ENCODE measurements around the gene RNF114.
"Not testable (repeated sequence)": the region's sequence is repeated elsewhere in the genome, so short reads cannot be mapped to it uniquely, and the experiment has no call there.

RNF114 gene

DNA sequence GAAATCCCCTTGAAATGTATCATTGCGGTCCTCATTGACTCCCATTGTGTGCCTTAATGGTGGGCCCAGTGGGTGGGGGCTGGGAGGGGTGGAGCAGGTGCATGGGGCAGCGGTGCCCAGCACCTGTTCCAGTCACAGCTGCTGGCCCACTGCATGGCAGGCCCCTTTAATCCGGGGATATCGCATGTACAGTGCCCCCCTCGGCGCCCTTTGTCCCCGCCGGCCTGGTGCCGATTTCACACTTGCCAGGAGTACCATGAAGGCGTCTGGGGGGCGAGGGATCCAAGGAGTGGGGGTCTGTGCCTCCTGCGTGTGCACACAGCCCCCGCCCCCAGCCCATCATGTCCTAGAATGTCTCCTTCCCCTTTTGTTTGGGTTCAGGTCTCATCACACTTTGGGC is 49.4 kb downstream of the RNF114 start:
- DNase-seq (ENCODE audit: low read depth, low spot score), result no peak

DNA sequence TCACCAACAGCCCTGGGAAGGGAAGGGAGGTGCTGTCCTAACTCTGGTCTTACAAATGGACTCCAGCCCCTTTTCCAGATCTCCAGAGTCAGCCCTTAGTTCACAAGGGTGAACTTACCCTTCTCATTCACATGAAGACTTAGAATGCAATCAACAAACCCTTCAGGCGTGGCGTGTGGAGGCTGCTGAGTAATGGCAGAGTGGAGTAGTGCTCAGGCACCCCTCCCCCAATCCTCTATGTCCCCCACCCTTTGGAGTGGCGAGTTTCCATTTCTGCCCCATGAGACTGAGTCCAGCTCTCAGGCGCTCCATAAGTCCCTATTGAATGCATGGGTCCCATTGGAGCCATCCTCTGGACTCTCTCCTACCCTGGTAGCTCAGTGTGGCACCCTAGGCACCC is 49.9 kb downstream of the RNF114 start:
- DNase-seq (ENCODE audit: low read depth, low spot score), result no peak

DNA sequence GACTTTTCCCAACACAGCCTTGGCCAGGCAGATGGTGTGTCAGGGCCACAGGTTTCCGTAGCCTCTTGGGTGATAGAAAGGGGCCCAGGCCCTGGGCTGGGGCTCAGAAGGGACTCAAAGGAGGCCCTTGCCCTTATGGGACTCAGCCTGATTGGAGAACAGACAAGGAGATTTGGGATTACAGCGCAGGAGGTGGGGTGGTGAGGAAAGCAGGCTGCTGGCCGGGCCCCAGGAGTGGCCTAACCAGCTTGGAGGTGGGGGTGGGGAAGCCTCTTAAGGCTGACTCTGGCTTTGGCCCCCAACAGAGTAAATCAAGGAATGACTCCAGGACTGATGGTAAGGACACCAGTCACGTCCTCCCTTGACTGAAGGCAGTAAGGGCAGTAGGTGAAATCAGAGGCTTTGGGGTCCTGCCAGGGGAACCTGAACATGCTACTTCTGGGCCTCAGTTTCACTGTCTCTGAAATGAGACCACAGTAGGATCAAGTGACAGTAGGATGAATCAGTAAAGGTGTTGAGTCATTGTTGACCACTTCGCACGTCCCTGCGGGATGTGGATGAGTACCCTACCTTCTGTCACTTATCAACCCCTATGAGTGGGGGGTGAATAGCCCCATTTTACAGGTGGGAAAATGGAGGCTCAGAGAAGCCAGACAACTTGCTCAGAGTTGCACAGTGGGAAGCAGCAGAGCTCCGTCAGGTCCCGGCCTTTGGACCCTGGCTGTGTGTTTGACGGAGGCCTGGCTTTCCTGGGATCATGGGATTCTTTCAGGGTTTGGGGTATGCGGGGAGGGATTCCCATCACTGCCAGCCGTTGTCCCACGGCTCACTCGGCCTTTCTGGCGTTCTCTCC is 51.0 kb downstream of the RNF114 start:
- DNase-seq (ENCODE audit: low read depth, low spot score), result no peak

DNA sequence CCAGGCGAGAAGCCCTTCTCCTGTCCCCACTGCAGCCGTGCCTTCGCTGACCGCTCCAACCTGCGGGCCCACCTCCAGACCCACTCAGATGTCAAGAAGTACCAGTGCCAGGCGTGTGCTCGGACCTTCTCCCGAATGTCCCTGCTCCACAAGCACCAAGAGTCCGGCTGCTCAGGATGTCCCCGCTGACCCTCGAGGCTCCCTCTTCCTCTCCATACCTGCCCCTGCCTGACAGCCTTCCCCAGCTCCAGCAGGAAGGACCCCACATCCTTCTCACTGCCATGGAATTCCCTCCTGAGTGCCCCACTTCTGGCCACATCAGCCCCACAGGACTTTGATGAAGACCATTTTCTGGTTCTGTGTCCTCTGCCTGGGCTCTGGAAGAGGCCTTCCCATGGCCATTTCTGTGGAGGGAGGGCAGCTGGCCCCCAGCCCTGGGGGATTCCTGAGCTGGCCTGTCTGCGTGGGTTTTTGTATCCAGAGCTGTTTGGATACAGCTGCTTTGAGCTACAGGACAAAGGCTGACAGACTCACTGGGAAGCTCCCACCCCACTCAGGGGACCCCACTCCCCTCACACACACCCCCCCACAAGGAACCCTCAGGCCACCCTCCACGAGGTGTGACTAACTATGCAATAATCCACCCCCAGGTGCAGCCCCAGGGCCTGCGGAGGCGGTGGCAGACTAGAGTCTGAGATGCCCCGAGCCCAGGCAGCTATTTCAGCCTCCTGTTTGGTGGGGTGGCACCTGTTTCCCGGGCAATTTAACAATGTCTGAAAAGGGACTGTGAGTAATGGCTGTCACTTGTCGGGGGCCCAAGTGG is 51.9 kb downstream of the RNF114 start:
- no peak for DNase-seq (ENCODE audit: low read depth, low spot score)

DNA sequence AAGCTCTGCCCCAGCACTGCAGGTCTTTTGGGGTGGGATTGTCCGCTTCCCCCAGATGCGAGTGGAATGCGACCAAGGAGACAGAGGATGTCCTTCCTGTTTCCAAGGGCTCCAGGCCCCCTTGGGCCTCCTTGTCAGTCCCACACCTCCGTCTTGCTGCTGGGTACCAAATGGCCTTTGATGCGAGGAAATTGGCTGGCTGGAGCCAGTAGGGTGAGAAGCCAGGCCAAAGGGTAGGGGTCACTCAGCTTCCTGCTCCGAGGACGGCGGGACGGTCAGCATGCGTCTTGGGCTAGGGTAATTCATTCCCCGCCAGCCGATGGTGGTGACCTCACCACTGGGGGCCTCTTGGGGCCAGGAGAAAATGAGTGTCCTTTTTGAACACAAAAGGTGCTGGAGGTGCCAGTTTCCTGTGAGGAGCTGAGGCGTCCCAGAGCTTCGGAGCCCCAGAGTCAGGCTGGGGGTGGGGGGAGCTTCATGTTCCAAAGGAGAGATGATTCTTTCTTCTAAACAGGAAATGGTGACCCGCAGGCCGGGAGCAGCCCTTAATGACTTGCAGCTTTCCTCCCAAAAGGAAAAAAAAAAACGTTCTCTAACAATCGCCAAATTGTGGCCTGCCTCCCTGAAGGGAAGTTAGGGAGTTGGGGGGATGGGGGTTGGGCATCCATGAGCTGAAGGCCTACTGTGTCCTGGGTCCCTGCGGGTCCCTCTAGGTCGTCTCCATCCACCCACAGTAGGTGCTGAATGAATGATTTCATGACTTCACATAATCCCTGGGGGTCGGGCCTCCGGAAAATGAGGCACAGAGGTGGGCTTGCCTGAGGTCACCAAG is 53.3 kb downstream of the RNF114 start:
- DNase-seq (ENCODE audit: low read depth, low spot score), result no peak

DNA sequence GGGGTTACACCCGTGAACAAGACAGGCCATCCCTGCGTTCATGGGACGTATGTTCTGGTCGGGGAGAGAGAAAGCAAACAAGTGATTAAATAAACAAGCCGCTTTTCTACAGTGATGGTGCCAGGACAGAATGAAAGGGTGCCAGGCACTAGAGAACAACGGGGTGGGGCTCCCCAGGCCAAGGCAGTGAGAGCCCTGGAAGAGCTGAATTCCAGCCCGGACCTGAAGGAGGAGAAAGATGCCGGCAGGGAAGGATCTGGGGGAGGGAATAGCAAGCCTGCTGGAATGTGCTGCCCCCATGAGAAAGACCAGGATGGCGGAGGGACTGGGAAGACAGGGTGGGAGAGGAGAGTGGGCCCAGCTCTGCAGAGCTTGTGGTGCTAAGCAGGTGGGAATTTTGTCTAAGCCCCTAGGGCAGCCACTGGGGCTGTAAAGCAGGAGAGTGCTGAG is 54.1 kb downstream of the RNF114 start:
- DNase-seq (ENCODE audit: low read depth, low spot score), result no peak

DNA sequence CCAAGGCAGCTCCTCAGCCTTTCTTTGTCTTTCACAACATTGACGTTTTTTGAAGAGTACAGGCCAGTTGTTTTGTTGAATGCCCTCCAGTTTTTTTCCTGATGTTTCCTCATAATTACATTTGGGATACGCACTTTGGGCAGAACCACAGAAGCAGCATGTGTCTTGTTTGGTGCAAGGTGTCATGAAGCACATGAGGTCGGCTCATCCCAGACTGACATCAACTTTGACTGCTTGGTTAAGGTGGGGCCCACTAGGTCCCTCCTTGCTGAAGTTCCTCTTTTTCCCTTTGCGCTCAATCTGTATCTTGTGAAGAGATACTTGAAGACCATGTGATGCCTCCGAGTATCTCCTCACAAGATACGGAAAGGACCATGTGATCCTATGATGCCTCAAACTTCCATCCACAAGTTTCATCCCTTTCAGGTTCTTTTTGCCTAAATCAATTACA is 57.1 kb downstream of the RNF114 start:
- no peak for DNase-seq (ENCODE audit: low read depth, low spot score)

DNA sequence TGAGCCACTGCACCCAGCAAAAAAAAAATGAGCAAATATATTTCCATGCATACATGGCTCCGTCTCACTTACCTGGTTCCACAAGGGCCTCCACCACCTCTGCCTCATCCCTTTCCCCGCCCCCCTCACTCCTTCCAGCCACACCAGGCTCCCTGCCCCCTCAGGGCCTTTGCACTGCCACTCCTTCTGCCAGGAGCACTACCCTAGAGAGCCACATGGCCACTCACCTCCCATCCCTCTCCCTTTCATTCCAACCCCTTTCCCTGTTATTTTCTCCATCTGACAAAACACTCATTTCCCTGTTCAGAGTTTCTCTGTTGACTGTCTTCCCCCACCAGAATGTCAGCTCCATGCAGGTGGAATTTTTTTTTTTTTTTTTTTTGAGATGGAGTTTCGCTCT is 59.4 kb downstream of the RNF114 start:
- no peak for DNase-seq (ENCODE audit: low read depth, low spot score)

DNA sequence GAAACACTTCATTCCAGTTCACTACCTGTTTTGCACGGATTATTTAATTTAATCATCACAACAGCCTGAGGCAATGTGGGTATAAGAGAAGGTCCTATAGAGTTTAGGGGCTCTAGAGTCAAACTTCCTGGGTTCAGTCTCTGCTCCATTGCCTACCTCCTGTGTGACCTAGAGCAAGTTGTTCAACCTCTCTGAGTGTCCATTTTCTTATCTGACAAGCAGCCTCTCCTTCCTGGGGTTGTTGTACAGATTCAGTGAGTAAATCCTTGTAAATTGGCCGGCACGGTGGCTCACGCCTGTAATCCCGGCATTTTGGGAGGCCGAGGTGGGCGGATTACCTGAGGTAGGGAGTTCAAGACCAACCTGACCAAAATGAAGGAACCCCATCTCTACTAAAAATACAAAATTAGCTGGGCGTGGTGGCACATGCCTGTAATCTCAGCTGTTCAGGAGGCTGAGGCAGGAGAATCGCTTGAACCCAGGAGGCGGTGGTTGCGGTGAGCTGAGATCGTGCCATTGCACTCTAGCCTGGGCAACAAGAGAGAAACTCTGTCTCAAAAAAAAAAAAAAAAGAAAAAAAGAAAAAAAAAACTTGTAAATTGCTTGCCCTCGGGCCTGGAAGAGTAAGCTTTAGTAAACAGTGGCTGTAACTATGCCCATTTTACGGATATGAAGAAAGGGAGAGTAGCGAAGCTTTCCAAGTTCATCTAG is 62.4 kb downstream of the RNF114 start:
- DNase-seq (ENCODE audit: low read depth, low spot score), result not testable (repeated sequence)

DNA sequence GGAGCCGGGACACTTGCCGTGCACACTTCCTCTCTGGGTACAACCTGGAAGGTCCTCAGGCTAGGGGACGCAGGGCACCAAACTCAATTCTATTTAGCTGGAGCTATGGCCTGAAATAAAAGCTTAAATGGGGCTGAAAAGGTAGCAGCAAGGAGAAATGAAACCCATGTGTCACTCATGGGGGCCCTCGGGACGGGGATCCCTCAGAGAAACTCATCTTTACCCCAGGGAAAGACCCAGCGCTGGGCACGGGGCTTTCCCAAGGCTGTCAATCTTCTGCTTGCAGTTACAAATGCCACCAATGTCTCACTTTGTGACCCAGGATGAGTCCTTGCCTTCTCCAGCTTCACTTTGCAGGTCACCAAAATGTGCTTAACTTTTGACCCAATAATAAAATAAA is 63.1 kb downstream of the RNF114 start:
- DNase-seq (ENCODE audit: low read depth, low spot score), result no peak

DNA sequence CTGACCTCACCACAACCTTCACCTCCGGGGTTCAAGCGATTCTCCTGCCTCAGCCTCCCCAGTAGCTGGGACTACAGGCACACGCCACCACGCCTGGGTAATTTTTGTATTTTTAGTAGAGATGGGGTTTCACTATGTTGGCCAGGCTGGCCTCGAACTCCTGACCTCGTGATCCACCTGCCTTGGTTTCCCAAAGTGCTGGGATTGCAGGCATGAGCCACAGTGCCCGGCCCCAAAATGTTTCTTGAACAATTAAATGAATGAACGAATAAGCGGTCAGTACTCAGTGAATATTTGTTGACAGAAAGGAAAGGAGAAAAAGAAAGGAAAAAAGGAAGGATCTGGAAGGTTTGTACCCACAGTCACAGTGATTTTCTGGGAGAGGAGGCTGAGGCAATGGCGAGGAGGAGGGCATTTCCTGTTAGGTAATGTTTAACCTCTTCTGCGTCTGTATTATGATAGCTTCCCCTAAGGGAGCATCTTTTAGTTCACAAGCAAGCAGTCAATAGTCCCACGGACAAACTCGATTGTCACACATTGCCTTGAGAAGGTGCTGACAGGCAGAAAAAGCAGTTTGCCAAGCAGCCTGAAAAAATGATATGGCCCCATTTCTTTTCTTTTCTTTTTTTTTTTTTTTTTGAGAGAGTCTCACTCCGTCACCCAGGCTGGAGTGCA is 64.5 kb downstream of the RNF114 start:
- DNase-seq (ENCODE audit: low read depth, low spot score), result not testable (repeated sequence)

DNA sequence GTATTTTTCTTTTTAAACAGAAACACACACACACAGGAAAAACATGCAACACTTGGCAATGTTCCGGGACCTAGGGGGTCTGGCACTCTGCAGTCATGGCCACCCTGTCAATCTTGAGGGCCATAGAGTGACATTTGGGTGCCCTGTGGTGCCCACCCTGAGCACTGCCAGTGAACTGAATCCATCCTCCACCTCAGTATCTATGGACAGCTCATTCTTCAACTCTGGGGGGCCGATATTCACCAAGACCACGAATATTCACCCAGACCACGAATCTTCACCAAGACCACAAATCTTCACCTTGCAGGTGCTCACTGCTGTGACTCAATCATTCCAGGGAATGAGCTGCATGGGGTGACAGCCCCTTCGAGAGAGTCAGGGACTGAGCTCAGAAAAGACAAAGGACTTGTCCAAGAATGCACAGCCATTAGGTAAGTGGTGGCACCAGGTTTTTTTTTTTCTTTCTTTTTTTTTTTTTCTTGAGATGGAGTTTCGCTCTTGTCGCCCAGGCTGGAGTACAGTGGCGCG is 65.7 kb downstream of the RNF114 start:
- DNase-seq (ENCODE audit: low read depth, low spot score), result no peak

DNA sequence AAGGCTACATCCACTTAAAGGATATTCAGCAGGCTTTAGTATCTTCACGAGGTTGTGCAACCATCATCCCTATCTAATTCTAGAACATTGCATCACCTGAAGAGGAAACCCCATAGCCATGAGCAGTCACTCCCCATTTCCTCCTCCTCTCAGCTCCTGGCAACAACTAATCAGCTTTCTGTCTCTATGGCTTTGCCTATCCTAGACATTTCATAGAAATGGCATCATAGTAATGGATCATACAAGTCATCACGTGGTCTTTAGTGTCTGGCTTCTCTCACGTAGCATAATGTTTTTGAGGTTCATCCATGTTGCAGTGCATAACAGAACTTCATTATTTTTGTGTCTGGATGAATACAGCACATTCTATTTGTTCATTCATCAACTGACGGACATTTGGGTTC is 67.1 kb downstream of the RNF114 start:
- no peak for DNase-seq (ENCODE audit: low read depth, low spot score)
